Activated CD4-positive, alpha-beta T cell treated with anti-CD3 and anti-CD28 coated beads, Interleukin-2, amount 10 ng/mL, durations not matched to agents 24 days and 14 days (primary cell): ENCODE results near the gene FN3K. TPM values are rescaled to one million over a fixed set of nuclear protein-coding genes. Genes with fewer than 3 reads are reported as not detected.
"Not testable (repeated sequence)": the region's sequence is repeated elsewhere in the genome, so short reads cannot be mapped to it uniquely, and the experiment has no call there.

Source experiments
- DNase-seq: peaks from one replicate; pipeline ENCODE4 v3.0.0; 2022
- H3K27ac Mint-ChIP-seq: one replicate; pipeline ENCODE4 v1.8.0; 2022; ENCODE audit warnings: mild to moderate bottlenecking, mixed read lengths
- H3K27me3 Mint-ChIP-seq: one replicate; pipeline ENCODE4 v1.8.0; 2022; ENCODE audit warnings: mixed read lengths
- H3K36me3 Mint-ChIP-seq: one replicate; pipeline ENCODE4 v1.8.0; 2022; ENCODE audit warnings: low read depth, mild to moderate bottlenecking, mixed read lengths
- H3K4me1 Mint-ChIP-seq: one replicate; pipeline ENCODE4 v1.8.0; 2021; ENCODE audit warnings: mixed read lengths
- H3K4me3 Mint-ChIP-seq: one replicate; pipeline ENCODE4 v1.8.0; 2022; ENCODE audit warnings: mild to moderate bottlenecking, moderate library complexity, mixed read lengths
- H3K9me3 Mint-ChIP-seq: one replicate; pipeline ENCODE4 v1.8.0; 2021; ENCODE audit warnings: mixed read lengths
- intact Hi-C: fragments of 100-400 bp; cut with micrococcal nuclease; formaldehyde crosslinking; loops from one replicate; pipeline ENCODE4 v1.15.1; 2023
- total RNA-seq: library from RNA; stranded (reverse); gene quantifications from 2 replicates; pipeline ENCODE4 v1.2.3, GENCODE V29; 2022

FN3K gene
- total RNA-seq, 1 donor from 2014 or later, result 3.7 TPM

DNA sequence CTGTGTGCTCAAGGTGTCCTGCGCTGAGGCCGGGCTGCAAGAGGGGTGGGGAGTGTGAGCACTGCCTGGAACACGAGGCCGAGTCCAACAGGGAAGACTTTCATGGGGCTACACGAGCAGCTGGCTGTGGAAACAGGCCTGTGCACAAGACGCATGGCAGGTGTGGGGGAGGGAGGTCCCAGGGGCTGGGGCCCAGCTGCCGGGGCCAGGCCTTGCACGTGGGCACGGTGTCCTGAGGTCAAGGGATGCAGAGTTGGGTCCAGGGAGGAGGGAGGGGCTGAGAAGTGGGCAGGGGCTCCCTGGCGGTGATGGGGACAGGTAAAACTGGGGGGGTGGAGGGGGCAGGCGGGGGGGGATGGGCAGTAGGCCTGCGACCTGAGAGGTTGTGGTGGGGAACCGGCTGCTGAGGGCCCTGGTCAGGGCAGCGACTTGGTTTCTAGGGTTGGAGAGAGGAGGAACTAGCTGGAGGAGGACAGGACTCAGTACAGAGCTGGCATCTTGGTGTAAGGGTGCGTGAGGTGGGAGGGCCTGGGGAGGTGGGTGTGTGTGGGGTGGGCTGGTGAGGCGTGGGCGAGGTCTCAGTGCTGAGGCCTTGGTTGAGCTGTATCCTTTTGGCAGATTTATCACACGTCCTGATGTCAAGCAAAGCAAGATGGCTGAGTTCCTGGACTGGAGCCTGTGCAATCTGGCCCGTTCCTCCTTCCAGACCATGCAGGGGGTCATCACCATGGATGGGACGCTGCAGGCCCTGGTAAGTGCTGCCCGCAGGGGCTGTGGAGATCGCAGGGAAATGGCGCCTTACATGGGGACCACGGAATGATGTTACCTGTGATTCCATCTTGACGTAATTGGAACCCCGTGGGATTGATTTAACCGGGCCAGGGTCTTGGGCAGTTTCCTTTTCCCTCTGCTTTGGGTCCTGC lies 45.8 kb downstream of the FN3K start:
- Mint-ChIP-seq H3K27me3 (no peaks in the 10 kb centered on the region), H3K9me3 (no peaks in the 10 kb centered on the region), H3K4me1 (peaks cover 9% of the 10 kb centered on the region), H3K27ac (no peak overlapping the region), H3K36me3 (peaks cover 22% of the 10 kb centered on the region), H3K4me3 (no peak overlapping the region)
- intact Hi-C loops, result loop anchor here (10.0 kb wide), 1 partner anchor 84 kb away; no protein-coding TSS in a partner anchor
- DNase-seq, result no peak

DNA sequence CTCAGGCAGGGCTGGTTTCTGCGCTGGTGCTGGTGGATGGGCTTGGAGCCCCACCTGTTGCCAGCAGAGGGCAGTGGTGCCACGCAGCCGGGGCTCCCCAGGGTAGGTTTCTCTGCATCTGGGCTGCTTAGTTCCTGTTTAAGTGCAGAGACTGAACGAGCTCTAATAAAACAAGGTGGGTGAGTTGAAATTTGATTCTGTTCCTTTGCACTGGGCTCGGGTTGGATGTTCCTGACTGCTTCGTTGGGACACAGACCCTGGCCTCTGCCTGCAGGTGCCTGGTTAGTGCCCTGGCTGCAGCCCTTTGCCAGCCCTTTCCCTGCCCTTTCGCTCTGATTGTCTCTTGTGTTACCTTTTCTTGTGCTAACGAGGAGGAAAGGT lies 46.5 kb downstream of the FN3K start:
- H3K4me1 Mint-ChIP-seq, result peaks cover 9% of the 10 kb centered on the region
- DNase-seq, result peak; percentile 96
- intact Hi-C loops, result loop anchor here (2.0 to 10.0 kb wide), 2 partner anchors 83 to 135 kb away; no protein-coding TSS in a partner anchor
- H3K27ac Mint-ChIP-seq, result no peak overlapping the region
- peaks cover 22% of the 10 kb centered on the region for H3K36me3 Mint-ChIP-seq
- no peaks in the 10 kb centered on the region for H3K9me3 Mint-ChIP-seq
- no peak overlapping the region for H3K4me3 Mint-ChIP-seq
- H3K27me3 Mint-ChIP-seq, result no peaks in the 10 kb centered on the region

DNA sequence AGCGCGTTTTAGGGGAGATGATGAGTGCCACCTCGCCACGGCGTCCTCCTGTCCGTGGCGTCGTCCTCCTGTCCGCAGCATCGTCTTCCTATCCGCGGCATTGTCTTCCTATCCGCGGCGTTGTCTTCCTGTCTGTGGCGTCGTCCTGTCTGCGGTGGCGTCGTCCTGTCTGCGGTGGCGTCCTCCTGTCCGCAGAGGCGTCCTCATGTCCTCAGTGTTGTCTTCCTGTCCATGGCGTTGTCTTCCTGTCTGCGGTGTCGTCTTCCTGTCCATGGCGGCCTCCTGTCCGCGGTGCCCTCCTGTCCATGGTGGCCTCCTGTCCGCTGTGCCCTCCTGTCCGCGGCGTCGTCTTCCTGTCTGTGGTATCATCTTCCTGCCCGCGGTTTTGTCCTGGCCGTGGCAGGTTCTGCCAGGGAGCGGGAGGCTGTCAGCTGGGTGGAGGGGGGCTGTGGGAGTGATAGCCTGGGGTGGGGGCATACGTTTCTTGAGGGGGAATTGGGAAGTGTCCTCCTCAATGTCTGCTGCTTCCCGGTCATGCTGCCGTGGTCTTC lies 47.3 kb downstream of the FN3K start:
- intact Hi-C loops, result loop anchor here (2.0 to 10.0 kb wide), 2 partner anchors 82 to 134 kb away; no protein-coding TSS in a partner anchor
- H3K27me3 Mint-ChIP-seq, result no peaks in the 10 kb centered on the region
- peaks cover 9% of the 10 kb centered on the region for H3K4me1 Mint-ChIP-seq

DNA sequence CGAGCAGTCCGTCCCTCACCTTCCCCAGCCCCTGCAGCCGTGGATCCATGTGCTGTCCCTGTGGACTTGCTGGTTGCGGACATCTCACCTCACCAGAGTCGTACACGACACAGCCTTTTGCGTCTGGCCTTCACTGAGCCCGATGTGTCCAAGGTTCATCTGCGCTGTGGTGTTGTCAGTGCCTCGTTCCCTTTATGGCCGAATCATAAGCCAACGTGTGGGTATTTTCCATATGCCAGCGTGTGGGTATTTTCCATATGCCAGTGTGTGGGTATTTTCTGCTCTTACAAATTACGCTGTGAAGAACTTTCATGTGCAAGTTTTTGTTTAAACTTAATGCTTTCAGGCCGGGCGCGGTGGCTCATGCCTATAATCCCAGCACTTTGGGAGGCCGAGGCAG lies 48.1 kb downstream of the FN3K start:
- DNase-seq, result no peak
- peaks cover 22% of the 10 kb centered on the region for H3K36me3 Mint-ChIP-seq
- no peaks in the 10 kb centered on the region for H3K9me3 Mint-ChIP-seq
- intact Hi-C loops, result loop anchor here (2.0 to 10.0 kb wide), 2 partner anchors 81 to 133 kb away; no protein-coding TSS in a partner anchor
- H3K27ac Mint-ChIP-seq, result no peak overlapping the region
- no peaks in the 10 kb centered on the region for H3K27me3 Mint-ChIP-seq
- peaks cover 9% of the 10 kb centered on the region for H3K4me1 Mint-ChIP-seq
- H3K4me3 Mint-ChIP-seq, result no peak overlapping the region

More for the DNA sequence above, 47.3 kb downstream of the FN3K start:
- Mint-ChIP-seq H3K9me3 (no peaks in the 10 kb centered on the region), H3K4me3 (no peak overlapping the region), H3K36me3 (peaks cover 20% of the 10 kb centered on the region), H3K27ac (peak overlapping the region; percentile 25)
- no peak for DNase-seq

DNA sequence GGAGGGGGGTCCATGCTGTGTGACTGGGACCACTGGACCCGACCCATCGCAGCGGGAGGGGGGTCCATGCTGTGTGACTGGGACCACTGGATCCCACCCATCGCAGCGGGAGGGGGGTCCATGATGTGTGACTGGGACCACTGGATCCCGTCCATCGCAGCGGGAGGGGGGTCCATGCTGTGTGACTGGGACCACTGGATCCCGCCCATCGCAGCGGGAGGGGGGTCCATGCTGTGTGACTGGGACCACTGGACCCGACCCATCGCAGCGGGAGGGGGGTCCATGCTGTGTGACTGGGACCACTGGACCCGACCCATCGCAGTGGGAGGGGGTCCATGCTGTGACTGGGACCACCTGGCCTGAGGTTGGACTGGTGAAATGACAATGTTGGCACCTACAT lies 50.2 kb downstream of the FN3K start:
- H3K27ac Mint-ChIP-seq, H3K27me3 Mint-ChIP-seq, DNase-seq, H3K9me3 Mint-ChIP-seq, H3K4me3 Mint-ChIP-seq, H3K4me1 Mint-ChIP-seq: not testable (repeated sequence)
- intact Hi-C loops, result loop anchor here (10.0 kb wide), 1 partner anchor 79 kb away; no protein-coding TSS in a partner anchor
- H3K36me3 Mint-ChIP-seq, result peaks cover 22% of the 10 kb centered on the region

DNA sequence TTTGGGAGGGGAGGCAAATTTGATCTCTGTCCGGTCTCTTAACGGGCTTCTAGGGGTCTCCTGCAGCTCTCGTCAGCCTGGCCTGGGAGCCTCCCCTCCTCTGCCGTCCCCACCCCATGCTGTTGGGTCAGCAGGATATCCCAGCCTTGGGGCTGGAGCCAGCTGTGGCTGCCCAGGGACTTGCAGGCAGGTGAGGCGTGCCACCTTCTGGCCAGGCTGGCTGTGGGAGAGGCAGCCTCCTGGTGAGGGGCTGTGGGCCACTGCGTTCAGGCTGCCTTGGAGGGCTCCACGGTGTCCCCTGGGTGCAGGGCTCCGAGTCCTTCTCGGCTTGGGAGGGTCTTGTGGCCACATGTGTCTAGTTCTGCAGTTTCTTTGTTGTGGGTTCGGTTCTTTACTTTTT lies 51.0 kb downstream of the FN3K start:
- Mint-ChIP-seq H3K36me3 (peaks cover 20% of the 10 kb centered on the region), H3K9me3 (no peaks in the 10 kb centered on the region), H3K4me1 (peaks cover 11% of the 10 kb centered on the region), H3K27me3 (no peaks in the 10 kb centered on the region), H3K27ac (no peak overlapping the region), H3K4me3 (no peak overlapping the region)
- intact Hi-C loops, result loop anchor here (10.0 kb wide), 1 partner anchor 78 kb away; no protein-coding TSS in a partner anchor
- DNase-seq, result no peak

DNA sequence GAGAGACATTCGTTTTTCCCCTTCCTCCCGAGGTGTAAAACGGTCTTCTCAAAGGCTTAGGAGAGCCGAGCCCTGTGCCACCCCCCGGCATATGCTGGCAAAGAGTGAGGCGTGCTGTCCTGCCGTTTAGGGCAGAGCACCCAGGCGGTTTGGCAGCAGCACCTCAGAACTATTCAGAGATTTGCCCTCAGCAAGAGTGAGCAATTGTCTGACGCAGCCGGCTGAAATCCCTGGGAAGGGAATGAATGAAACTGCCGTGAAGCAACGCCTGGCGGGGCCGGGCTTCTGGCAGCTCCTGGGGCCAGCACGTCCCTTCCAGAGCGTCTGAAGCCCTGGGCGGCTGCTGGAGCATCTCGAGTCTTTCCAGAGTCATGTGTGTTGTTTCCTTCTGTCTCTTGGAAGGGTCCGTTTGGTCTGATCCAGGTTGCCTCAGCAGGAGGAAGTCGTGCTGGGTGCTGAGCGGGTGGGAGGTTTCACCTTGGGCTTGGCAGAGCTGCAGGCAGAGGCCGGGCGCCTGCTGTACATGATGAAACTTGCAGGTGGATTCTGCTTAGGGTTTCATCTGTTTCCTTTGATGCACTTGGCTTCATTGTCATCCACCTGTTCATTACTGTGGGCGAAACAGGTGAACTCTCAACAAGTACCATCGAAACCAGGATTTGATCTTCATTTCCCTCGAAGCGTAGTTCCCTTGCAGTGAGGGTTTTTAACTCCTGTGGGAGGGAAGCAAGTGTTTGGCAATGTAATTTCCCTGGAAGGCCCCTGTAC lies 51.9 kb downstream of the FN3K start:
- Mint-ChIP-seq H3K9me3 (no peaks in the 10 kb centered on the region), H3K36me3 (peaks cover 17% of the 10 kb centered on the region), H3K27ac (no peak overlapping the region), H3K4me3 (no peak overlapping the region), H3K27me3 (no peaks in the 10 kb centered on the region), H3K4me1 (peaks cover 6% of the 10 kb centered on the region)
- DNase-seq, result no peak
- intact Hi-C loops, result loop anchor here (10.0 kb wide), 1 partner anchor 78 kb away; no protein-coding TSS in a partner anchor

DNA sequence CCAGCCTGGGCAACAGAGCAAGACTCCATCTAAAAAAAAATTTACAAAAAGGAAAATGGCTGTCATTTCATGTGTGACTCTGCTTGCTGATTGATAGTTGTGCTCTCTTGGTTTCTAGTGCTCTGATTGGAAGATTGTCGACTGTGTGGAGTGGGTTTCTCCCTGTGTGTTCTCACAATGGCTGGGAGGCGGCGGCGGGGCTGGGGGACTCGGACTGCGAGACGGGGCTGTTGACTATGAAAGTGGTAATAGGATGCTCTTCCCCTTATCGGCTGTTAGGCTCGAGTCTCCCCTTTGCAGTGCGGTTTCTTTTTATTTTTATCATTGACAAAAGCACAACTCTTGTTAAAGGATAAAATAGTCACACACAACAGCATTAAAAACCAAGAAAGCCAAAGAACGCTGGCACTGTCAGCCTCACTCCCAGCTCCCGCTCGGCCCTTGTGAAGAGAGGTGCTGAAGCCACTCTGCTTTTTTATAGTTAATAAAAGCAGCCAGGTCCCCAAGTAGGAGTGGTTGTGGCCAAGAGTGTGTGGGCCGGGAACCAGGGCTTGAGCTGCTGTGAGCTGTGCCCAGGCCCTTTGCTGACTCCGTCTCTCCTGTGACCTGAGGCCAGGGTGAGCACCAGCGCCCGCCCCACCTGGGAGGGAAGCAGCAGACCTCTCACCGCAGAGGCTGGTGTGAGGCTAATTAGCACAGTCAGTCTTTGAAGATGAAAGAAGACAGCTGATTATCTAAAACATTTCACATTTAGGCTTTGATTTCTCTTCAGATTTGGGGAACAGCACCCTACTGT lies 53.0 kb downstream of the FN3K start:
- Mint-ChIP-seq H3K9me3 (no peaks in the 10 kb centered on the region), H3K4me1 (peaks cover 2% of the 10 kb centered on the region), H3K4me3 (no peak overlapping the region), H3K36me3 (peaks cover 9% of the 10 kb centered on the region), H3K27me3 (no peaks in the 10 kb centered on the region), H3K27ac (no peak overlapping the region)
- DNase-seq, result no peak
- intact Hi-C loops, result loop anchor here (10.0 kb wide), 1 partner anchor 76 kb away; no protein-coding TSS in a partner anchor

DNA sequence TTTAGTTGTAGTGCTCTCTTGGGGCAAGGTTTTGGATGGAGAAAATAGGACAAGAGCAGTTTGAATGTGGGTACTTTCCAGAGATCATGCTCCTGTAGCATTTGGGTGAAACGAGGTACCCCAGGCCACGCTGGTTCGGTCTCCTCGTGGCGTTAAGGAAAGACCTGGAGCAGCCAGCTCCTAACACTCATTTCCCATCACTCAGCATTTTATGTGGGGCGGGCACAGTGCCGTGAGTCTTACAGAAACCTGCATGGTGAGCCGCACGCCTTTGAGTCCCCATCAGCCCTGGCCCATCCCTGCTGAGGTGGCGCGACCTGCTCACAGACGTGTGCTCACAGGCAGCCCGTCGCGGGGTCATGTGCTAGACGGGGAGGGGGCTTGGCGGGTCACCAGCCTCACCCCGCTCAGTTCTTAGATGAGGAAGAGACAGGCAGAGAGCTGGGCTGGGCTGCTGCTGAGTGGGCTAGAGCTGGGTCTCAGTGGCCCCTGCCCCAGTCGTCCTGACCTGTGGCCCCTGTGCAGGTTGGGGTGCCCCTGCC lies 53.7 kb downstream of the FN3K start:
- Mint-ChIP-seq H3K9me3 (no peaks in the 10 kb centered on the region), H3K4me1 (peaks cover 2% of the 10 kb centered on the region), H3K36me3 (peaks cover 8% of the 10 kb centered on the region), H3K4me3 (no peak overlapping the region), H3K27me3 (no peaks in the 10 kb centered on the region), H3K27ac (no peak overlapping the region)
- intact Hi-C loops, result loop anchor here (10.0 kb wide), 1 partner anchor 76 kb away; no protein-coding TSS in a partner anchor
- DNase-seq, result no peak

DNA sequence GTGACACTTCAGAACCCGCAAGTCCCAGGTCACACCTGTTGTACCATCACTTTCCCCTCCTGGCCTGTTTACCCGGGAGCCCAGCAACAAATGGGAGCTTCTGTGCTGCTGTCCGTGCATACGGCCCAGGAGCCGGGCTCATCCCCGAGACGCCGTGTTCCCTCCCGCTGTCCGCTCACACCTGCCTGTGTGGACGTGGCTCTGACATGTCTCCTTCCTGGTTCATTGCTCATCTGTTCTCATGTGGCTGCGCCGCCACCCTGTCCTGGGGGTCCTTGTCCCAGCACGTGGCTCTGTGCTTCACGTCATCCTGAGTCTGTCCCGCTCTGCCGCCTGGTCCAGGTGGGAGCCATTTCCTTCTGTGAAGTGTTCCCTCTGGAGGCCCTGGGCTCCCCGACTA lies 54.4 kb downstream of the FN3K start:
- Mint-ChIP-seq H3K4me1 (peaks cover 2% of the 10 kb centered on the region), H3K27me3 (no peaks in the 10 kb centered on the region), H3K9me3 (no peaks in the 10 kb centered on the region), H3K36me3 (peaks cover 5% of the 10 kb centered on the region), H3K4me3 (no peak overlapping the region), H3K27ac (peak overlapping the region; percentile 60)
- no peak for DNase-seq
- intact Hi-C loops, result loop anchor here (10.0 kb wide), 1 partner anchor 75 kb away; no protein-coding TSS in a partner anchor

DNA sequence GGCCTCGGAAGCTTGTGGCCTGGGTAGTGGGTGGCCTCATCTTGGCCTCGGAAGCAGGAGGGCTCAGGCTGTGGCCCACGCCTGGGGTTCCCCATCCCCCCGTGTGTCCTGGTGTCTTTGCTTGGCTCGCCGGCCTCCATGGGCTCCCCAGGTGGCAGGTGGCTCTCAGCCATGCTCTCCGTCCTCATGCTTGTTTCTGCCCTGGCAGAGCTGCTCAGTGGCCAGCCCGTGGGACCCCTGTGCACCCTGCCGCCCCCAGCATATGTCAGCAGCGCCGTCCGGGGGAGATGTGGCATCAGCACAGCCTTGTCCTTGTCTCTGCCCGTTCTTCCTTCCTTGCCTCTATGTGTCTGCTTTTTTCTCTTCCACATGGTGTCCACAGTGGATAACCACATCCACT lies 55.0 kb downstream of the FN3K start:
- H3K27ac Mint-ChIP-seq, result no peak overlapping the region
- no peak overlapping the region for H3K4me3 Mint-ChIP-seq
- peaks cover 5% of the 10 kb centered on the region for H3K36me3 Mint-ChIP-seq
- no peaks in the 10 kb centered on the region for H3K9me3 Mint-ChIP-seq
- H3K27me3 Mint-ChIP-seq, result no peaks in the 10 kb centered on the region
- DNase-seq, result no peak
- intact Hi-C loops, result no loop called here
- peaks cover 2% of the 10 kb centered on the region for H3K4me1 Mint-ChIP-seq

DNA sequence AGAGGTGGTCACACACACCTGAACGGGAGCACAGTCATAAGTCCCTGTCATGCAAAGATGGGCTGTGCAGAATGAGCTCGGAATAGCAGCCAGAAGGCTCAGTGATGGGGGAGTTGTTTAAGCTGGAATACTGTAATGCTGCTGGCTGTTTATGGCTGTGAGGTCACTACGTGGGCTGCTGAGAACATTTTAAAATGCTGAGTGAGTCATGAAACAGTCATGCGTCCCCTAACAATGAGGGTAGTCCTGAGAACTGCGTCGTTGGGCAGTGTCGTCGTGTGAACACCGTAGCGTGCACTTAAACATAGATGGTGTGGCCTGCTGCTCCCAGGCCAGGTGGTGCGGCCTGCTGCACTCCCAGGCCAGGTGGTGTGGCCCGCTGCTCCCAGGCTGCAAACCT lies 56.1 kb downstream of the FN3K start:
- intact Hi-C loops, result no loop called here
- no peak overlapping the region for H3K27ac Mint-ChIP-seq
- no peaks in the 10 kb centered on the region for H3K9me3 Mint-ChIP-seq
- H3K36me3 Mint-ChIP-seq, result peaks cover 2% of the 10 kb centered on the region
- no peak for DNase-seq
- no peaks in the 10 kb centered on the region for H3K27me3 Mint-ChIP-seq
- peaks cover 2% of the 10 kb centered on the region for H3K4me1 Mint-ChIP-seq
- no peak overlapping the region for H3K4me3 Mint-ChIP-seq
